Measurements from ENCODE around the gene ABHD6. TPM values are rescaled to one million over a fixed set of nuclear protein-coding genes. Genes with fewer than 3 reads are reported as not detected.

ABHD6 gene
- total and polyA plus RNA-seq, 9 of the 15 experiments (the other 6 are each of a cell fraction or from before 2014, with no cell fraction given), result 0.53 to 3.6 (median 2.5) TPM

DNA sequence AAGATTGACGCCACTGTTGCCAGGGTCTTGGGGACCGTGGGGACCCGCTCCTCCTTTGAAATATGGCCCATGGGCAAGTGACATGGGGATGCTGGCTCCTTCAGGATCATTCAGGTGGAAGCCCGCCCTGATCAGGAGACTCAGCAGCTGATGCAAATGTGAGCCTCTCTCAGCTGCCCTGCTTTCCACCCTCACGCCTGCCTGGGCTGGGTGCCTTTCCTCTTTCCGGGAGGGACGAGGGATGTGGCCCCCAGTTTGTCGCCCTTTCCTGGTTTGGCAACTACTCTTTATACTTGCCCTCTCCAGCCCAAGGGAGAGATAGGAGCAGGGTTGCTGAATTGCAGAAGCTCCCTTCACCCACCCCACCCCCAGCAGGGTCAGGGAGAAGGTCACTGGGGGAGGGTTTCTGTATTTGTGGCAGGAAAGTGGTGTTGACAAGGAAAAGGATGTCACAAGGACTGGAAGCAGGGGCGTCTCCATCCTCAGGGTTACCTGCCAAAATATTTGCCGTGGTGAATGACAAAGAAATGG, 48.6 kb upstream of the ABHD6 start:
- Histone ChIP-seq H3K9me3 (replicated peaks; ENCODE audit: control insufficient read depth, insufficient read depth, low read depth, low read length) (no peaks in the 10 kb centered on the region), H3K4me2 (ENCODE audit: insufficient read depth, low read length) (no peak overlapping the region), H3K36me3 (ENCODE audit: control insufficient read depth, insufficient read depth, low read length) (no peaks in the 10 kb centered on the region), H3K9me1 (ENCODE audit: control insufficient read depth, insufficient read depth, low read length) (no peaks in the 10 kb centered on the region), H3K9ac (ENCODE audit: insufficient read depth in 1 of 2, low read depth in 2 of 2, low read length in 2 of 2) (no peak overlapping the region; a peak in 2 of 4 replicates), H3K79me2 (ENCODE audit: control insufficient read depth, insufficient read depth, low read length) (no peaks in the 10 kb centered on the region), H3K4me1 (replicated peaks in 1 of 2; ENCODE audit: control insufficient read depth in 2 of 2, insufficient read depth in 2 of 2, low read length in 2 of 2) (peaks cover 4 to 14% of the 10 kb centered on the region in 2 experiments), H4K20me1 (replicated peaks; ENCODE audit: control insufficient read depth, insufficient read depth, low read length) (no peaks in the 10 kb centered on the region), H3K27ac (ENCODE audit: extremely low read depth, low read depth, low read length) (no peak overlapping the region), H3K4me3 (no peak overlapping the region), H3K27me3 (ENCODE audit: control insufficient read depth in 2 of 2, insufficient read depth in 2 of 2, low read length in 2 of 2) (no peaks in the 10 kb centered on the region), H2AFZ (ENCODE audit: low read depth, low read length) (peak overlapping the region; percentile 32; the same call in 1 of the 2 replicates)
- DNase-seq (ENCODE audit: extremely low read depth in 1 of 4, low spot score in 3 of 4), result peak in 2 of 4 experiments; percentile 24 to 36
- ATAC-seq, result 0 out of 3 replicates have a peak, but pooled peaks have one; percentile 13
- peak; percentile 54 for FAIRE-seq
- TF ChIP-seq KLF10 (CRISPR knock-in tag; IDR thresholded peaks at IDR 0.05) (no peak), CEBPB (tag; IDR thresholded peaks at IDR 0.05) (no peak), ELF2 (CRISPR knock-in tag; IDR thresholded peaks at IDR 0.05) (no peak), TBL1XR1 (IDR thresholded peaks at IDR 0.05; ENCODE audit: low read length in 2 of 2) (no peak), ELF1 (tag; IDR thresholded peaks at IDR 0.05) (no peak), CREM (IDR thresholded peaks at IDR 0.05; ENCODE audit: low read depth) (no peak), GATAD2A (IDR thresholded peaks at IDR 0.05) (no peak), LEF1 (IDR thresholded peaks at IDR 0.05) (no peak), NCOR1 (IDR thresholded peaks at IDR 0.05) (no peak), ZNF239 (CRISPR knock-in tag; IDR thresholded peaks at IDR 0.05) (no peak), MED1 (CRISPR knock-in tag; IDR thresholded peaks at IDR 0.05; ENCODE audit: borderline replicate concordance) (no peak), RBM15 (IDR thresholded peaks at IDR 0.05; ENCODE audit: insufficient read depth, low read length) (no peak), MBD1 (CRISPR knock-in tag; IDR thresholded peaks at IDR 0.05) (no peak), SMARCC2 (IDR thresholded peaks at IDR 0.05; ENCODE audit: low read depth) (no peak), SREBF2 (CRISPR knock-in tag; IDR thresholded peaks at IDR 0.05) (no peak), PHTF2 (CRISPR knock-in tag; IDR thresholded peaks at IDR 0.05) (no peak)
- BruUV-seq (replicated peaks), result no TSS peak
- in situ Hi-C loops (cut with MboI) (loop anchor here (5.0 to 10.0 kb wide), 3 partner anchors 118 to 346 kb away; partner anchors contain the start of genes ACOX2, HTD2 and RPP14), intact Hi-C loops (cut with micrococcal nuclease) (loop anchor here (5.0 kb wide), 1 partner anchor 343 kb away; no protein-coding TSS in a partner anchor)
- 21% methylated on average over 10 of the region's 10 CpGs for WGBS (ENCODE audit: insufficient coverage, low coverage, missing lambda C conversion rate)
- ChIA-PET CTCF (ENCODE audit: low intra/inter-chr PET ratio) (interaction anchor here (1.7 to 3.2 kb wide), 3 partner anchors 28 to 115 kb away, joined by 4 to 27 read pairs (median 4); no protein-coding TSS in a partner anchor), POLR2A (no interaction called here)

Data from K562 (cell line).